RWPE1 (cell line): ENCODE data around the gene CNPY2.

Source experiments
- CTCF ChIA-PET: fragments of 350-600 bp; sonication (Branson Sonifier 250); formaldehyde crosslinking; extraction: SDS; loops from one replicate; lab custom pipeline; 2021; lab: Yijun Ruan, JAX
- POLR2A ChIA-PET: fragments of 400-600 bp; formaldehyde crosslinking; extraction: SDS; loops from one replicate; lab custom pipeline; 2020; ENCODE audit warnings: antibody characterized with exemption; ENCODE audit not compliant: low non-redundant PET; lab: Yijun Ruan, JAX
- DNase-seq: peaks from one replicate; pipeline ENCODE4 v3.0.0; 2012; ENCODE audit warnings: low spot score
- H3K27ac ChIP-seq: fragments of 450-650 bp; 2 replicates; pipeline ENCODE4 v1.5.1; 2017
- TF ChIP-seq, protein P1 (sequence below): fragments of 450-650 bp; conservative IDR thresholded peaks from 2 replicates; pipeline ENCODE4 v1.5.1; 2017; ENCODE audit warnings: low read depth, mild to moderate bottlenecking

CNPY2 gene

GRCh38 chr12:56299308-56299852 lies 16.4 kb downstream of the CNPY2 start:
- peak overlapping the region; percentile 92 for H3K27ac ChIP-seq
- no peak for DNase-seq
- ChIA-PET CTCF (interaction anchor here (0.5 kb wide), 1 partner anchor 25 kb away, joined by 5 read pairs; no protein-coding TSS in a partner anchor), POLR2A (interaction anchor here (0.6 to 1.2 kb wide), 4 partner anchors 8 to 461 kb away, joined by 3 to 9 read pairs (median 3); partner anchors contain the start of gene RNF41)
- TF ChIP-seq, protein P1, sequence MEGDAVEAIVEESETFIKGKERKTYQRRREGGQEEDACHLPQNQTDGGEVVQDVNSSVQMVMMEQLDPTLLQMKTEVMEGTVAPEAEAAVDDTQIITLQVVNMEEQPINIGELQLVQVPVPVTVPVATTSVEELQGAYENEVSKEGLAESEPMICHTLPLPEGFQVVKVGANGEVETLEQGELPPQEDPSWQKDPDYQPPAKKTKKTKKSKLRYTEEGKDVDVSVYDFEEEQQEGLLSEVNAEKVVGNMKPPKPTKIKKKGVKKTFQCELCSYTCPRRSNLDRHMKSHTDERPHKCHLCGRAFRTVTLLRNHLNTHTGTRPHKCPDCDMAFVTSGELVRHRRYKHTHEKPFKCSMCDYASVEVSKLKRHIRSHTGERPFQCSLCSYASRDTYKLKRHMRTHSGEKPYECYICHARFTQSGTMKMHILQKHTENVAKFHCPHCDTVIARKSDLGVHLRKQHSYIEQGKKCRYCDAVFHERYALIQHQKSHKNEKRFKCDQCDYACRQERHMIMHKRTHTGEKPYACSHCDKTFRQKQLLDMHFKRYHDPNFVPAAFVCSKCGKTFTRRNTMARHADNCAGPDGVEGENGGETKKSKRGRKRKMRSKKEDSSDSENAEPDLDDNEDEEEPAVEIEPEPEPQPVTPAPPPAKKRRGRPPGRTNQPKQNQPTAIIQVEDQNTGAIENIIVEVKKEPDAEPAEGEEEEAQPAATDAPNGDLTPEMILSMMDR, result no peak

- no peak for DNase-seq
- ChIA-PET CTCF (interaction anchor here (0.6 to 0.7 kb wide), 2 partner anchors 10 to 47 kb away, joined by 4 to 5 read pairs; no protein-coding TSS in a partner anchor), POLR2A (interaction anchor here (0.7 to 1.2 kb wide), 3 partner anchors 7 to 77 kb away, joined by 3 read pairs; partner anchors contain the start of gene RNF41)
- TF ChIP-seq, protein P1, result no peak
- H3K27ac ChIP-seq, result peak overlapping the region; percentile 54
Observed at GRCh38 chr12:56298828-56299227, 17.0 kb downstream of the CNPY2 start.

DNA sequence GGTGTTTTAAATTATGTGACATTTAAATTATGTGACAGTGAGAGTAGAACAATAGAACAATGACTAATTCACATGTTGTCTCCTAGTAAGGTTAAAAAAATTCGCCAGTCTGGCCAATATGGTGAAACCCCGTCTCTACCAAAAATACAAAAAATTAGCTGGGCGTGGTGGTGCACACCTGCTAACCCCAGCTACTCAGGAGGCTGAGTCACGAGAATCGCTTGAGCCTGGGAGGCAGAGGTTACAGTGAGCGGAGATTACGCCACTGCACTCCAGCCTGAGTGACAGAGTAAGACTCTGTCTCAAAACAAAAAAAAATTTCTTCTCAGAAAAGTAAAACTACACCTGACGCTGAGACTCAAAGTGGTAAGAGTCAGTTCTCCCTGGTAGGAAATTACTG lies 18.4 kb downstream of the CNPY2 start:
- ChIA-PET CTCF (interaction anchor here (0.7 to 0.9 kb wide), 2 partner anchors 20 to 30 kb away, joined by 3 read pairs; no protein-coding TSS in a partner anchor), POLR2A (no interaction called here)
- TF ChIP-seq, protein P1, result no peak
- H3K27ac ChIP-seq, result peak overlapping the region; percentile 7; the same call in 1 of the 2 replicates
- DNase-seq, result no peak

DNA sequence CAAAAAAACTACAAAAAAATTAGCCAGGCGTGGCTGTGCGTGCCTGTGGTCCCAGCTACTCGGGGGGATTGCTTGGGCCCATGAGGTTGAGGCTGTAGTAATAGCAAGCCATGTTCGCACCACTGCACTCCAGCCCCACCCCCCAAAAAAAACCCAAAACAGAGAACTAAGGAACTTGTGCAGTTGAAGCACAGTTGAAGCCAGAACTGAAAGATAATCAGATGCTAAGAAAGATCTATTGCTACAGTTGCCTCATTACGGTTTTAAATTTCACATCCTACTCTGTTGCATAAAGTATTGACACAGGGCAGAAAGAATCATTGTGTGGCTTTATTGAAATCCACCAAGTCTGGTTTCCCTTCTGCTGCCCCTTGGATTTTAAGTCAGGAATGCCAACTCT lies 19.5 kb downstream of the CNPY2 start:
- DNase-seq, result no peak
- TF ChIP-seq, protein P1, result no peak
- peak overlapping the region; percentile 28; the same call in 1 of the 2 replicates for H3K27ac ChIP-seq
- ChIA-PET POLR2A (no interaction called here), CTCF (no interaction called here)

GRCh38 chr12:56293795-56294194 lies 22.0 kb downstream of the CNPY2 start:
- H3K27ac ChIP-seq, result no peak overlapping the region
- no peak for DNase-seq
- ChIA-PET CTCF (no interaction called here), POLR2A (no interaction called here)
- TF ChIP-seq, protein P1, result no peak

GRCh38 chr12:56288705-56289387 lies 26.9 kb downstream of the CNPY2 start:
- TF ChIP-seq, protein P1, result no peak
- POLR2A ChIA-PET, result no interaction called here
- DNase-seq, result no peak
- H3K27ac ChIP-seq, result no peak overlapping the region
- CTCF ChIA-PET, result interaction anchor here (0.6 to 1.3 kb wide), 2 partner anchors 22 to 176 kb away, joined by 4 to 5 read pairs; partner anchors contain the start of gene COQ10A
